AG04449 (cell line): ENCODE data around the gene GNLY.

ENCODE experiments used
- CTCF ChIA-PET: fragments of 350-600 bp; formaldehyde crosslinking; extraction: SDS; loops from one replicate; lab custom pipeline; 2021; ENCODE audit warnings: antibody characterized with exemption; lab: Yijun Ruan, JAX
- POLR2A ChIA-PET: fragments of 400-600, 350-600 bp; formaldehyde crosslinking; extraction: SDS; loops from one replicate; lab custom pipeline; 2020; ENCODE audit warnings: antibody characterized with exemption, inconsistent platforms; lab: Yijun Ruan, JAX
- DNase-seq: peaks from one replicate; pipeline ENCODE4 v3.0.0-alpha.2; 2010; ENCODE audit warnings: low read depth, low spot score
- H3K4me3 ChIP-seq: 2 replicates; pipeline ENCODE4 v1.5.1; 2011; ENCODE audit warnings: low read depth, mild to moderate bottlenecking, control low read depth, low read length
- TF ChIP-seq, protein P1 (sequence below): IDR thresholded peaks from one replicate; pipeline ENCODE4 v1.5.1; 2011; ENCODE audit warnings: mild to moderate bottlenecking, moderate library complexity, low read length, control low read depth, inconsistent platforms; ENCODE audit not compliant: insufficient read depth; ENCODE audit errors: missing control alignments

The GNLY gene

DNA sequence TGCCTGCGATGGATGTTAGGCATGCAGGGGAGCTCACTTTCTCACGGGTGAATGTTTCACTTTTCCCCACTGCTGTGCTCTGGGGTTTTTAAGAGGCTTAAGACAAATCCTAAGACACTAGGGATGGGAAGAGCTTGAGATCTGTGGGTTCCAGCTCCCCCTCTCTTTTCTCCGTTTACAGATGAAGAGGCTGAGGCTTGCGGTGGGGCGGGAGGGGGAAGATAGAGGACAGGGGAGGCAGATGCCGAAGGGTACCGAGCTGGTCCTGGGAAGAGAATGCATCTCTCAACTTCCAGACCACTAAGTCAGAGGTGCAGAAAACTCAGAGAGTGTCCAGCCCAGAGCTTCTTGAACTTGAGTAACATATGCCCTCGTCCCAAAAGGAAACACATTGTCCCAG lies 51.5 kb downstream of the GNLY start:
- ChIA-PET POLR2A (interaction anchor here (0.6 to 1.9 kb wide), 9 partner anchors 8 to 369 kb away, joined by 3 to 16 read pairs (median 4); partner anchors contain the start of genes POLR1A and PTCD3), CTCF (interaction anchor here (0.9 to 26.9 kb wide), 16 partner anchors 8 to 143 kb away, joined by 3 to 643 read pairs (median 4); partner anchors contain the start of genes ATOH8 and ST3GAL5)
- TF ChIP-seq, protein P1, sequence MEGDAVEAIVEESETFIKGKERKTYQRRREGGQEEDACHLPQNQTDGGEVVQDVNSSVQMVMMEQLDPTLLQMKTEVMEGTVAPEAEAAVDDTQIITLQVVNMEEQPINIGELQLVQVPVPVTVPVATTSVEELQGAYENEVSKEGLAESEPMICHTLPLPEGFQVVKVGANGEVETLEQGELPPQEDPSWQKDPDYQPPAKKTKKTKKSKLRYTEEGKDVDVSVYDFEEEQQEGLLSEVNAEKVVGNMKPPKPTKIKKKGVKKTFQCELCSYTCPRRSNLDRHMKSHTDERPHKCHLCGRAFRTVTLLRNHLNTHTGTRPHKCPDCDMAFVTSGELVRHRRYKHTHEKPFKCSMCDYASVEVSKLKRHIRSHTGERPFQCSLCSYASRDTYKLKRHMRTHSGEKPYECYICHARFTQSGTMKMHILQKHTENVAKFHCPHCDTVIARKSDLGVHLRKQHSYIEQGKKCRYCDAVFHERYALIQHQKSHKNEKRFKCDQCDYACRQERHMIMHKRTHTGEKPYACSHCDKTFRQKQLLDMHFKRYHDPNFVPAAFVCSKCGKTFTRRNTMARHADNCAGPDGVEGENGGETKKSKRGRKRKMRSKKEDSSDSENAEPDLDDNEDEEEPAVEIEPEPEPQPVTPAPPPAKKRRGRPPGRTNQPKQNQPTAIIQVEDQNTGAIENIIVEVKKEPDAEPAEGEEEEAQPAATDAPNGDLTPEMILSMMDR, result no peak
- H3K4me3 ChIP-seq, result peak overlapping the region; percentile 43
- no peak for DNase-seq

DNA sequence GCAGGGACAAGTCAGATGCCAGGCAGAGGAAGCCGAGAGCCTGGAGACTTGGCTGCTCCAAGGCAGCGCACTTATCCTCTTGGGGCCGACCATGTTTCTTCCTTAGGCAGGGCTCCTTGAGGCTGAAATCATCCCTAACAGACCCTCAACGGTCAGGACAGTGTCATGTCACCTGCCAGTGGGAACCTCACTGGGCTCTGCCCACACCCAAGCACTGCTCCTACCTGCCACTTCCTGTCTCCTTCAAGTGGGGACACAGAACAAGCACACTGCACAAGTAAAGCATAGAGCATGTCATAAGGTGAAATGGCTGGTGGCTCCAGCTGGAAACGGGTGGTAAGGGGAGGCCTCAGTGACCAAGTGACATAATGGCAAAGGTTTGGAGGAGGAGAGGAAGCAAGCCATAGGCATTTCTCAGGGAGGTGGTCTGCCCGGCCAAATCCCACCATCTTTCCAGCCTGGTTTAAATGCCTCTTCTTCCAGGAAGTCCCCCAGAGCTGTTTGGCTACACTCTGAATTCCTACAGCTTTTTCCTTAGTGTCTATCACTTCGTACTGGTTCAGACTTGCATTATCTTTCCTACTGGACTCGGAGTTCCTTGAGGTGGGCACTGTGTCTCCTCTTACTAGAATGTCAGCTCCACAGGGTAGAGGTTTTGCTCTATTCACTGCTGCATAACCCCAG lies 52.3 kb downstream of the GNLY start:
- ChIA-PET CTCF (interaction anchor here (1.1 to 26.9 kb wide), 6 partner anchors 9 to 97 kb away, joined by 3 to 643 read pairs (median 74); no protein-coding TSS in a partner anchor), POLR2A (interaction anchor here (1.1 kb wide), 2 partner anchors 10 to 65 kb away, joined by 3 to 5 read pairs; no protein-coding TSS in a partner anchor)
- no peak for DNase-seq
- TF ChIP-seq, protein P1, result no peak
- no peak overlapping the region for H3K4me3 ChIP-seq

DNA sequence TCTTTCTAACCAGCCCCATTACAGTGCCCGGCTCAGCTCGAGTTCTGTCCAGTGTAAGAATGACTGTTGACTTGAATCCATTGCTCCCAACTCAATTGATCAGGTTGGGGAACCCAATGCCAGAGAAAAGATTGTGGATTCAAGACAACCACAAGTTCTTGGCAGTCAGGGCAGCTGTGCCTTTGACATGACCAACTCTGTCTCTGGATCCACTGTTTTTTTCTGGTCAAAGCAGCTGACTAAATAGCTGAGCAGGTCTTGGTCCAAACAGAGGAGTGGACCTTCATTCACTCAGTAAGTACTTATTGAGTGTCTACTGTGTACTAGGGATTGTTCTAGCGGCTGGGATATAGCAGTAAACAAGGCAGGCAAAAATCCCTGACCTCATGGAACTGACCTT lies 53.3 kb downstream of the GNLY start:
- no peak overlapping the region for H3K4me3 ChIP-seq
- ChIA-PET CTCF (interaction anchor here (1.1 to 26.9 kb wide), 4 partner anchors 10 to 62 kb away, joined by 4 to 643 read pairs (median 303); no protein-coding TSS in a partner anchor), POLR2A (no interaction called here)
- TF ChIP-seq, protein P1, result no peak
- no peak for DNase-seq

DNA sequence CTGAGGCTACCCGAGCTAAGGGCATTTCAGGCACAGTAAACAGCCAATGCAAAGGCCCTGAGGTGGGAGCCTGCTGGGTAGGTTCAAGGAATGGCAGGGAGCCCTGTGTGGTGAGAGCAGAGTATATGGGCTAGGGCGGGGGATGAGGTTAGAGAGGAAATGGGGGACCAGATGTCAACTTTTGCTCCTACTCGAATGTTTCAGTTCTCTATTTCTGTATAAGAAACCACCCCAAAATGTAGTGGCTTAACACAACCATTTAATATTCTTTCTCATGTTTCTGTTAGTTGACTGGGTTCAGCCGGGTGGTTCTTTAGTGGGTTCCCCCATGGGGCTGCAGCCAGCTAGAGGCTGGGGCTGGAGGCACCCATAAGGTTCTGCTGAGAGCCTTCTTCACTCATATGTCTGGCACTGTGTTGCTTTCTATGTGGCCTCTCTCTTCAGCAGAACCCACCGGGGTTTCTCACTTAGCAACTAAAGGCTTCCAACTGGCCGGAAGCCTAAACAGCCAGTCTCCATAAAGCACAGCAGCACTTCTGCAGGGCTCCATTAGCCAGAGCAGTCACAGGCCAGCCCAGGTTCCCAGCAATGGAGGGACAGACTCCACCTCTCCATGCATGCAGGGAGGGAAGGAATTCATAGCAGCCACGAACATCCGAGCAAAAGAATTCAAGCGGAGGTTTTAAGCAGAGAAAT lies 54.0 kb downstream of the GNLY start:
- DNase-seq, result no peak
- POLR2A ChIA-PET, result no interaction called here
- TF ChIP-seq, protein P1, result no peak
- H3K4me3 ChIP-seq, result no peak overlapping the region
- CTCF ChIA-PET, result interaction anchor here (1.2 to 26.9 kb wide), 6 partner anchors 11 to 111 kb away, joined by 3 to 643 read pairs (median 86); no protein-coding TSS in a partner anchor
